HG03135 (cell line): ENCODE data around the gene DHFR2.
"Not testable (repeated sequence)": the region's sequence is repeated elsewhere in the genome, so short reads cannot be mapped to it uniquely, and the experiment has no call there.

Experiments
- ATAC-seq: cut with Tn5 transposase; IDR thresholded peaks from one replicate; pipeline ENCODE4 v1.9.1; 2021; ENCODE audit warnings: mild to moderate bottlenecking, moderate library complexity; ENCODE audit not compliant: unreplicated experiment

DHFR2 gene

GRCh38 chr3:94065819-94066480 is 3.2 kb upstream of the DHFR2 start:
- no peak for ATAC-seq

DNA sequence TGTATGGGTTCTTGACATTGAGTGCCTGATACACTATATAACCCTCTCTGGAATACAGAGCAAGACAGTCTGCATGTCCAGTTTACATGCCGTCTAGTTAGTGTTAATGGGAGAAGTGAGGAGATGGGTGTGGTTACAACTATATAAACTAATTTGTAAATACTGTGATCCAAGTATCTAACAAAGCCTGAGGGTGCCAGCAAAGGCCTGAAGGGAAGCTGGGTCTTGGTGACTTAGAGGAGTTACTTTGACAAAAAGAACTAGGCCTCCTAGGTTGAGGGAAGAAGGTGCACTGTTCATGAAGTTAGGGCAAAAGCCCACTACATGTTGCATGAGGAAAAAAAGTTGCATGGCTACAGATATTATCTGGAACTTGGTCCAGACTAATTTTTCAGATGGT is 2.4 kb upstream of the DHFR2 start:
- no peak for ATAC-seq

- ATAC-seq: no peak
Observed at GRCh38 chr3:94064243-94064860, 1.6 kb upstream of the DHFR2 start.

- ATAC-seq: no peak
Observed at GRCh38 chr3:94063496-94064119, 892 bp upstream of the DHFR2 start.

GRCh38 chr3:94061297-94061696 is 1.4 kb downstream of the DHFR2 start:
- no peak for ATAC-seq

DNA sequence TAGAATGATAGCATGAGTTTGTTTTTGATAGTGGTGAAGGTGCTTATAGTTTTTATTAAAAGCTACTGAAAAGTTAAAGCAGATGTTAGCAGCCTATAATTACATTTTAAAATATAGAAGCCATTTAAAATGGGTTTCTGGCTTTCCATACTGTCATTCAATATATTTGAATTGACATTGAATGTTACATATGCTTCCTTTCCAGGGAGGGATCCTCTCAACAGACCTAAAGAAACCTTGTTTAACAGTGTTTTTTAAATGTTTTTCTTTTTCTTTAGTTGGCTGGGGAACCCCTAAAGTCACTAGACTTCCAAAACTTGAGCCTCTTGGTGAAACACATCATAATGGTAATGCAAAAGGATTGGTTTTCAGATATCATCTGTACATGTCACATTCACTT is 12.2 kb downstream of the DHFR2 start:
- no peak for ATAC-seq

GRCh38 chr3:94049267-94049666 is 13.4 kb downstream of the DHFR2 start:
- ATAC-seq: no peak

DNA sequence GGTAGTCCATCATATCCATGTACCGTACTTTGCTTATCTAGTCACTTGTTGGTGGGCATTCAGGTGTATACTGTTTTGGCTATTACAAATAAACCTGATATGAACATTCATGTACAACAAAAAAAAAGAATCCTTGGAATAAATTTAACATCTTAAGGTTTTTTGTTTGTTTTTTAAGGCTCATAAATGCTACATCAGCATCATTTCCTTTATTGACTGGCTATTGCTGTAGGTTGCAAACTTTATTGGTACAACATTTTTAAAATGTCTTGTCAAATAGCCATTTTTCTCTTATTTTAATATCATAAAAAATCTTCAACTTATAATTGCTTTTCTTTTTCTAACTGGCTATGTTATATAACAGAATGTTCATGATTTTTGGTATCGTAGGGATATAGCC is 16.2 kb downstream of the DHFR2 start:
- ATAC-seq: no peak

GRCh38 chr3:94044100-94044936 is 18.4 kb downstream of the DHFR2 start:
- not testable (repeated sequence) for ATAC-seq

DNA sequence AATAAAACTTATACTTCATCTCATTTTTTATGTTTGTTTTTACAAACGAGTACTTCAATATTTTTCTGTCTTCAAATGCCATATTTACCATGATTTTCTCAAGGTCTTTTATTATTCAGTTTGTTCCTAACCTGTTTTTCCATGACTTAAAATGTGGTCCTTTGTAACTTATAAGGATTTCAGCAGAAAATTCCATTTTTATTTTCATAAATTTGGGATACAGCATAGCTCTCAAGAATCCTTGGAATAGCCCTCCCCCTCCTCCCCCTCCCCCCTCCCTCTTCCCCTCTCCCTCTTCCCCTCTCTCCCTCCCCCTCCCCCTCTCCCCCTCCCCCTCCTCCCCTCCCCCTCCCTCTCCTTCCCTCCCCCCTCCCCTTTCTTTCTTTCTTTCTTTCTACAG is 19.4 kb downstream of the DHFR2 start:
- no peak for ATAC-seq

DNA sequence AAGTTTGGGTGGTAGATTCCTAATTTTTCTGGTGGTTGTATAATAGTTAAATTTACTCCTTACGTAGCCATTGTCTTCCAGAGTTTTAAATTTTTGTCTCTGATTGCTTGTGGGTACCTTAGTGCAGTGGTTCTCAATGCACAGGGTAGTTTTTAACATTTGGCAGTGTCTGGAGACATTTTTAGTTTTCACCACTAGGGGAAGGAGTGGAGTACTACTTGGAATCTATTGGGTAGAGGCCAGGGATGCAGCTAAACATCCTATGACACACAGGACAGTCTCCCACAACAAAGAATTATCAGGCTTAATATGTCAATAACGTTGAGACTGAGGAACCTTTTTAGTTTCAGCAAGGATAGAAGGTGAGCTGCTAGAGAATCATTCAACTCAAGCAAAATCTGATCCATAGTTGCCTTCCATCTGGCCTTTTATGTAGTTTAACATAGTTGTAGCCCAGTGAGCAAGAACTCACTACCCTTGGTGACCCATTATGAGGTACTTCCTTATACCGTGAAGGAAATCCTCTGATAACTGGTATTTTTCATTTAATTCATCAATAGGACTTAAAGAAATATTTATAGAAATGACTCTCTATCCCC is 25.7 kb downstream of the DHFR2 start:
- no peak for ATAC-seq

DNA sequence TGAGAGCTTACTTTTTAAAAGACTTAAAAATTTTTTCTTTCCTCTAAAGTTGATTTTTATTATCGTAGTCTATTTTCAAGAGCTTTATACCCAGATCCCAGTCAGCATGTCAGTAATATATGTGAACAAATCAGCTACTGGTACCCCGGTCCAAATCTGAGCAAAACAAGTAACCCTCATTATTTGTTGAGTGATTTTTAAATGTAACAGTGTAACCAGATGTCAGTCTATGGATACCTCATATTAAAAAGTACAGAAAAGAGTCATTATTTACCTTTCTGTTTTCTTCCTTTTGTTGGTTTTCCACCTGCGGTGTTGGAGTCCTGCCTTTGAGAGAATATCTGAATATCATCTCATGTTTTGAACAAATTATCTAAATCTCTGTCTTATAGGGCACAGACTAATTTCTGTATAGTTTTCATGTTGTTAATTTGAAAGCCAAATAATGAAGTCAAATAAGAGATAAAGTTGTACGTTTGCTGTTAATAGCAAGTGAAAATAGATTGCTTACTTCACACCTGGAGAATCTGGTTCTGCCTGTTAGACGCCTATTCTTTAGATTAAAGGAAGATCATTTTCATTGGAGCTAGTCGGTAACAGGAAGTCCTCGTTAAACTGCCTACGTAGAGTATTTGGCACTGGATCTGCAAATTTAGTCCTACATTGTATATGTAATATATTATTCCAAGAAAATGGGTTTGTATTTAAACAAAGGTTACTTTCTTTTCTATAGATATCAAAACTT is 34.5 kb downstream of the DHFR2 start, which contains the start of gene STX19:
TSS of gene STX19 (minus strand) at position 505 of the 745 bp plus-strand sequence. CDS start 13,328 bp downstream, outside the sequence.
- ATAC-seq: no peak

DNA sequence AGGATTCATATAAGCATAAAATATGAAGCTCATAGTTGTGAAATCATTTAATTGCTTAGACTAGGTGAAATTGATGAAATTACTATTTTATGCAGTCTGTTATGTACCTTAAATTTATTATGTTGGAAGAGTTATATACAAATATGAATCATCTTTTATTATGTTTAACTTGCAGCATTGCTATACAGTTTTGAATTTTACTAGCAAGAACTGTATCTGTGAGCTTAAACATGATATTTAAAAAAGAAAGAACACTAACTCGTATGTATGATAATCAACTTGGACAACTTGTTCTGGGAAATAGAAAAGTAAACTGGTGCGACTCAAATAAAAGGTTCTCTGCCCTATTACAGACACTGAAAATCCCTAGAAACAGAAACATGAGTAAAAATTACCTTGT is 36.1 kb downstream of the DHFR2 start:
- ATAC-seq: no peak

GRCh38 chr3:94024385-94024784 is 38.3 kb downstream of the DHFR2 start:
- ATAC-seq: no peak

DNA sequence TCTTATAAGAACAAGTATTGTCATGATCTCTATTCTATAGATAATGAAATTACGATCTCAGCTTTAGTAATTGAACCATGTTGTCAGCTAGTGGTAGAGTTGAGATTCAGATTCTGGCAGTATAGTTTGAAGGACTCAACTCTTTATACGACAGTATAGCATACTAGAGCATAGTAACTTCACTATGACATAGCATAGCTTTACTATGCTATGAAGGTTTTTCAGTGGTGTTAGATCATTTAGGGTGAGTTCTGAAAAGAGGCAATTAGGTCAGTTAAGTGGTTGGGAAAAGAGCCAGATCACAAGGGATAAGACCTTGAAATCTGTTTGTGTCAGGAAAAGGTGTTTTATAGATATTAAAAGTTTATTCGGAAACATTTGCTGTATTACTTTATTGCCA is 42.4 kb downstream of the DHFR2 start:
- no peak for ATAC-seq

GRCh38 chr3:94019659-94020058 is 43.1 kb downstream of the DHFR2 start:
- ATAC-seq: no peak

GRCh38 chr3:94015025-94015424 is 47.7 kb downstream of the DHFR2 start:
- no peak for ATAC-seq

DNA sequence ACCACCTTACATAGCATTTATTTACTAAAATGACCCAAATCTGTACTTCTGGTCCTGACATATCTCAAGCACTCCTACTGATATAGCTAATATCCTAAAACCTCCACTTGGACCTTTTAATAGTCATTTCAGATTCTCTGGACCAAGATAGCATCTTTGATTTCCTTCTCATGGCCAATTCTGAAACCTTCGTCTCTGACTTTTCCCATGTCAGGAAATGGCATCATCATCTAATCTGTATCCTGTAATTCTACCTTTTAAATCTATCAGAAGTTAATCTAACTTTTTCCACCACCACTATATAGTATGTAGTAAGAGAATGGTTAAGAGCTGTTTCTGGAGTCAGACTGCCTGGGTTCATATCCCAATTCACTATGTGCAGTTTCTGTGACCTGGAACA is 50.5 kb downstream of the DHFR2 start:
- no peak for ATAC-seq

DNA sequence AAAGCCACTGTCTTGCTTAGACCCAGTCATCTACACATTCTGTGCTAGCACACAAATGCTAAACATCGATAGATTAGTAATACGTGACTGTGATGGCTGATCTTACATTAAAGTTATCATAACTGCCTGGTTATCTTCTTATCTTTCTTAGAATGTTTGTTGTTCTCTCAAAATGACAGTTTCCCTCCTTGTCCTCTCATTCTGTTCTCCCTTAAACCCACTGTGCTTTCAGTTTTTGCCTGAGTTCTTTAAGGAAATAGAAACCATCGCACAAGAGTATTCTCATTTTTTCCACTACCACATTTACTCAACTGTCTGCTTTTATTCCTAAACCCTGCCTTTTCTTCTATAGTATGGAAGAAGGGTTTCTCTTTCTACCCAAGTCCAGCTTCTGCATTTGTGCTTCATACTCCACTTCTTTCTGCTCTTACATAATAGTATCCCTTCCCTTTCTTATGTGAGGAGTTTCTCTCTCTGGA is 51.4 kb downstream of the DHFR2 start:
- ATAC-seq: no peak

DNA sequence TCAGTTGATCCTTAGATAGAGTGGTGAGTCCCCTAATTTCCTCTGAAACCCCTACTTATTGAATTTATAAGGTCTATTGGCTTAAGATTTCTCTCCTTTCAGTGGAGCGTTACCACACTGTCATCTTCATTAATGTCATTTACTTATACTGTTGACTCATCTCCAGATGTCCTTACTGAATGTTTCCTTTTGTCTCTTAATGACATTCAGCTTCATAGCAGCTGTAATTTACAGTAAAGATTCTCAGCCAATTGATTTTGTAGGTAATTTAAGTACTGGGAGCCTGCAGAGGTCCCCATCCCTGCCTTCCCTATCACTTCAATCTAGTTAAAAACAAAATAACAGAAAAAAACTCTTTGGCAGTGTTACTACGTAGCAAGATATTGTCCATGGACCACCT is 53.1 kb downstream of the DHFR2 start:
- ATAC-seq: no peak
